Panc1 (cell line): Measurements from ENCODE around the gene PHKA2. TPM values are rescaled to one million over a fixed set of nuclear protein-coding genes. Genes with fewer than 3 reads are reported as not detected.

Experiments
- ATAC-seq: fragments of 200-7000 bp; cut with Tn5 transposase; 2 replicates; pipeline ENCODE4 v1.9.1; 2020; ENCODE audit warnings: mild to moderate bottlenecking, moderate library complexity
- BruUV-seq: library from RNA; stranded (reverse); fragments of 400-500 nt; replicated peaks from 2 replicates; lab custom pipeline; 2021; lab: Mats Ljungman, UMichigan
- CTCF ChIA-PET: fragments of 300-600 bp; sonication (Branson Sonifier 250); formaldehyde crosslinking; loops from one replicate; lab custom pipeline; 2022; ENCODE audit warnings: antibody characterized with exemption; lab: Charles Lee
- POLR2A ChIA-PET: fragments of 300-600 bp; sonication (Branson Sonifier 250); formaldehyde crosslinking; loops from one replicate; lab custom pipeline; 2022; ENCODE audit warnings: antibody characterized with exemption; lab: Charles Lee
- DNase-seq: peaks from one replicate; pipeline ENCODE4 v3.0.0-alpha.2; 2010; ENCODE audit warnings: low read depth, low spot score
- H3K27ac ChIP-seq: 2 replicates; pipeline ENCODE4 v1.5.1; 2011; ENCODE audit warnings: mild to moderate bottlenecking, low read length, inconsistent platforms
- H3K27me3 ChIP-seq: fragments of 200-500 bp; sonication (Bioruptor generic); 2 replicates; pipeline ENCODE4 v1.6.0; 2014; ENCODE audit warnings: low read length, inconsistent platforms; ENCODE audit not compliant: control insufficient read depth, insufficient read depth
- H3K36me3 ChIP-seq: fragments of 200-500 bp; sonication (Bioruptor generic); 2 replicates; pipeline ENCODE4 v1.5.1; 2014; ENCODE audit warnings: inconsistent platforms, mild to moderate bottlenecking, low read length, moderate library complexity; ENCODE audit not compliant: control insufficient read depth, insufficient read depth
- H3K4me1 ChIP-seq: 2 replicates; pipeline ENCODE4 v1.5.1; 2011; ENCODE audit warnings: inconsistent platforms, mild to moderate bottlenecking, low read length, moderate library complexity; ENCODE audit not compliant: control insufficient read depth, insufficient read depth
- H3K4me3 ChIP-seq, 2 experiments: 2 replicates each; pipeline ENCODE4 v1.5.1; 2011 to 2012; ENCODE audit warnings: low read depth in 2 of 2, low read length in 2 of 2, mild to moderate bottlenecking in 2 of 2, inconsistent platforms in 1 of 2, moderate library complexity in 1 of 2
- H3K9me3 ChIP-seq: fragments of 200-500 bp; sonication (Bioruptor generic); 2 replicates; pipeline ENCODE4 v1.5.1; 2014; ENCODE audit warnings: low read depth, mild to moderate bottlenecking, inconsistent platforms, low read length, moderate library complexity; ENCODE audit not compliant: control insufficient read depth, insufficient read depth
- POLR2AphosphoS5 ChIP-seq: IDR thresholded peaks from 2 replicates; pipeline ENCODE4 v1.6.1; 2012; ENCODE audit warnings: mild to moderate bottlenecking, low read depth, low read length, moderate library complexity
- SIN3A ChIP-seq: IDR thresholded peaks from 2 replicates; pipeline ENCODE4 v1.6.1; 2012; ENCODE audit warnings: low read depth, mild to moderate bottlenecking, low read length, moderate library complexity, borderline replicate concordance; ENCODE audit not compliant: insufficient read depth
- TCF7L2 ChIP-seq: IDR thresholded peaks from 2 replicates; pipeline ENCODE4 v1.6.1; 2011; ENCODE audit warnings: mild to moderate bottlenecking, low read depth, low read length, inconsistent platforms
- in situ Hi-C: cut with HindIII; loops from 2 replicates; pipeline ENCODE4 v1.10.0; 2016; ENCODE audit warnings: low sequenced_read_pairs, low pct_unique_long_range_greater_than_20kb
- intact Hi-C: fragments of 100-400 bp; cut with micrococcal nuclease; formaldehyde crosslinking; loops from one replicate; pipeline ENCODE4 v1.10.0; 2022; ENCODE audit not compliant: unreplicated experiment
- total RNA-seq: library from RNA; stranded (reverse); gene quantifications from one replicate; pipeline ENCODE4 v1.2.1, GENCODE V29; 2021; ENCODE audit not compliant: unreplicated experiment
- TF ChIP-seq, protein P1 (sequence below): fragments of 450-650 bp; IDR thresholded peaks from 2 replicates; pipeline ENCODE4 v1.5.1; 2017; ENCODE audit warnings: mild to moderate bottlenecking
- TF ChIP-seq, protein P2 (sequence below), 2 experiments: IDR thresholded peaks; 2 replicates each; pipeline ENCODE4 v1.6.1; 2011 to 2012; ENCODE audit warnings: low read depth in 2 of 2, control low read depth in 1 of 2, low read length in 1 of 2, mild to moderate bottlenecking in 1 of 2, moderate library complexity in 1 of 2; ENCODE audit not compliant: insufficient read depth in 1 of 2

The PHKA2 gene
- total RNA-seq, 1 experiment from 2014 or later = 20.6 TPM

DNA sequence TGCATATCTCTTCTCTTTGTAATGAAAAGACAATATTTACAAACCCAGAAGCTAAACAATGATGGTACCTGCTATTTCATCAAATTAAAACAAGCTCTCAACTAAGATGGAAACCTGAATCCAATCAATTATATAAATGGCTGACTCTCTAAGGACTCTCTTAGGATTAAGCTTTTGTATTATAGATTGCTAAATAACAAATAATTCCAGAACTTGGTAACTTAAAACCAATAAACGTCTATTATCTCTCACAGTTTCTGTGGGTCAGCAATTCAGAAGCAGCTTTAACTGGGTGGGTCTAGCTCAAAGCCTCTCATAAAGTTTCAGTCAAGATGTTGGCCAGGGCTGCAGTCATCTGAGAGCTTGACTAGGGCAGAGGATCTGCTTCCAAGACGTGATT, 12.4 kb downstream of the PHKA2 start:
- TF ChIP-seq TCF7L2 (no peak), POLR2AphosphoS5 (no peak), SIN3A (no peak)
- TF ChIP-seq, protein P1, sequence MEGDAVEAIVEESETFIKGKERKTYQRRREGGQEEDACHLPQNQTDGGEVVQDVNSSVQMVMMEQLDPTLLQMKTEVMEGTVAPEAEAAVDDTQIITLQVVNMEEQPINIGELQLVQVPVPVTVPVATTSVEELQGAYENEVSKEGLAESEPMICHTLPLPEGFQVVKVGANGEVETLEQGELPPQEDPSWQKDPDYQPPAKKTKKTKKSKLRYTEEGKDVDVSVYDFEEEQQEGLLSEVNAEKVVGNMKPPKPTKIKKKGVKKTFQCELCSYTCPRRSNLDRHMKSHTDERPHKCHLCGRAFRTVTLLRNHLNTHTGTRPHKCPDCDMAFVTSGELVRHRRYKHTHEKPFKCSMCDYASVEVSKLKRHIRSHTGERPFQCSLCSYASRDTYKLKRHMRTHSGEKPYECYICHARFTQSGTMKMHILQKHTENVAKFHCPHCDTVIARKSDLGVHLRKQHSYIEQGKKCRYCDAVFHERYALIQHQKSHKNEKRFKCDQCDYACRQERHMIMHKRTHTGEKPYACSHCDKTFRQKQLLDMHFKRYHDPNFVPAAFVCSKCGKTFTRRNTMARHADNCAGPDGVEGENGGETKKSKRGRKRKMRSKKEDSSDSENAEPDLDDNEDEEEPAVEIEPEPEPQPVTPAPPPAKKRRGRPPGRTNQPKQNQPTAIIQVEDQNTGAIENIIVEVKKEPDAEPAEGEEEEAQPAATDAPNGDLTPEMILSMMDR = no peak
- TF ChIP-seq, protein P2, sequence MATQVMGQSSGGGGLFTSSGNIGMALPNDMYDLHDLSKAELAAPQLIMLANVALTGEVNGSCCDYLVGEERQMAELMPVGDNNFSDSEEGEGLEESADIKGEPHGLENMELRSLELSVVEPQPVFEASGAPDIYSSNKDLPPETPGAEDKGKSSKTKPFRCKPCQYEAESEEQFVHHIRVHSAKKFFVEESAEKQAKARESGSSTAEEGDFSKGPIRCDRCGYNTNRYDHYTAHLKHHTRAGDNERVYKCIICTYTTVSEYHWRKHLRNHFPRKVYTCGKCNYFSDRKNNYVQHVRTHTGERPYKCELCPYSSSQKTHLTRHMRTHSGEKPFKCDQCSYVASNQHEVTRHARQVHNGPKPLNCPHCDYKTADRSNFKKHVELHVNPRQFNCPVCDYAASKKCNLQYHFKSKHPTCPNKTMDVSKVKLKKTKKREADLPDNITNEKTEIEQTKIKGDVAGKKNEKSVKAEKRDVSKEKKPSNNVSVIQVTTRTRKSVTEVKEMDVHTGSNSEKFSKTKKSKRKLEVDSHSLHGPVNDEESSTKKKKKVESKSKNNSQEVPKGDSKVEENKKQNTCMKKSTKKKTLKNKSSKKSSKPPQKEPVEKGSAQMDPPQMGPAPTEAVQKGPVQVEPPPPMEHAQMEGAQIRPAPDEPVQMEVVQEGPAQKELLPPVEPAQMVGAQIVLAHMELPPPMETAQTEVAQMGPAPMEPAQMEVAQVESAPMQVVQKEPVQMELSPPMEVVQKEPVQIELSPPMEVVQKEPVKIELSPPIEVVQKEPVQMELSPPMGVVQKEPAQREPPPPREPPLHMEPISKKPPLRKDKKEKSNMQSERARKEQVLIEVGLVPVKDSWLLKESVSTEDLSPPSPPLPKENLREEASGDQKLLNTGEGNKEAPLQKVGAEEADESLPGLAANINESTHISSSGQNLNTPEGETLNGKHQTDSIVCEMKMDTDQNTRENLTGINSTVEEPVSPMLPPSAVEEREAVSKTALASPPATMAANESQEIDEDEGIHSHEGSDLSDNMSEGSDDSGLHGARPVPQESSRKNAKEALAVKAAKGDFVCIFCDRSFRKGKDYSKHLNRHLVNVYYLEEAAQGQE (IDR thresholded peaks at IDR 0.05; ENCODE audit: insufficient read depth in 1 of 2, low read depth in 2 of 2, low read length in 1 of 2) = no peak
- in situ Hi-C loops = no loop called here
- no peaks in the 10 kb centered on the region for H3K36me3 ChIP-seq
- H3K27me3 ChIP-seq = no peaks in the 10 kb centered on the region
- DNase-seq (no peak), ATAC-seq (no peak)
- ChIA-PET CTCF (no interaction called here), POLR2A (no interaction called here)
- H3K9me3 ChIP-seq = no peaks in the 10 kb centered on the region
- BruUV-seq = no TSS peak
- no peak overlapping the region for H3K4me3 ChIP-seq
- intact Hi-C loops = no loop called here
- H3K4me1 ChIP-seq = no peaks in the 10 kb centered on the region
- no peak overlapping the region for H3K27ac ChIP-seq

DNA sequence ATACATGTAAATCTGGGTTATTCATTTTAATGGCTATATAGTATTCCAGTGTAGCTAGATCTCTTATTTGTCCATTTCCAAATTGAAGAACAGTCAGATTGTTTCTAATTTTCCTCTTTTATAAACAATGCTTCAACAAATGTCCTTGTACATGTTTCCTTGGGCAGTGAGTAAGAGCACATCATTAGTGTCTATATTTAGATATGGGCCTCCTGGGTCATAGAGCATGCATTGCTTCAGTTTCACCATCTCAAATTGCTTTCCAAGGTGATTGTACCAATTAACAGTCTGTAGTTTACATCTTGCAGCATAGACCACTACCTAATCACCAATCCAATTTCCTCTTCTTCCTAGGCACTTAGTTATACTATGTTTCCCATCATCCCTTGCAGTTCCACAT, 13.4 kb downstream of the PHKA2 start:
- ChIA-PET POLR2A (no interaction called here), CTCF (no interaction called here)
- in situ Hi-C loops = no loop called here
- TF ChIP-seq SIN3A (no peak), POLR2AphosphoS5 (no peak), TCF7L2 (no peak)
- TF ChIP-seq, protein P2 (IDR thresholded peaks at IDR 0.05; ENCODE audit: insufficient read depth in 1 of 2, low read depth in 2 of 2, low read length in 1 of 2) = no peak
- TF ChIP-seq, protein P1 = no peak
- Histone ChIP-seq H3K36me3 (no peaks in the 10 kb centered on the region), H3K4me3 (no peak overlapping the region), H3K27ac (no peak overlapping the region), H3K9me3 (no peaks in the 10 kb centered on the region), H3K4me1 (no peaks in the 10 kb centered on the region), H3K27me3 (no peaks in the 10 kb centered on the region)
- DNase-seq (no peak), ATAC-seq (no peak)
- no TSS peak for BruUV-seq
- intact Hi-C loops = no loop called here
